GM19397 (cell line): ENCODE results near the gene LHFPL2.

Source experiments
- ATAC-seq: cut with Tn5 transposase; IDR thresholded peaks from one replicate; pipeline ENCODE4 v1.9.1; 2021; ENCODE audit warnings: mild to moderate bottlenecking, moderate library complexity; ENCODE audit not compliant: unreplicated experiment

The LHFPL2 gene

GRCh38 chr5:78505860-78506259 lies 142.7 kb downstream of the LHFPL2 start:
- no peak for ATAC-seq

- no peak for ATAC-seq
Measured at GRCh38 chr5:78504704-78505677, 143.6 kb downstream of the LHFPL2 start.

GRCh38 chr5:78503958-78504653 lies 144.5 kb downstream of the LHFPL2 start:
- no peak for ATAC-seq

GRCh38 chr5:78501411-78502352 lies 146.9 kb downstream of the LHFPL2 start:
- no peak for ATAC-seq

GRCh38 chr5:78500871-78501270 lies 147.7 kb downstream of the LHFPL2 start:
- no peak for ATAC-seq

- no peak for ATAC-seq
Measured at GRCh38 chr5:78500028-78500427, 148.5 kb downstream of the LHFPL2 start.

- ATAC-seq, result no peak
Measured at GRCh38 chr5:78499485-78499884, 149.1 kb downstream of the LHFPL2 start.

- ATAC-seq, result peak; percentile 53
Measured at GRCh38 chr5:78497573-78498533, 150.7 kb downstream of the LHFPL2 start.

GRCh38 chr5:78496373-78496772 lies 152.2 kb downstream of the LHFPL2 start:
- ATAC-seq, result no peak

- ATAC-seq, result no peak
Measured at GRCh38 chr5:78495800-78496199, 152.8 kb downstream of the LHFPL2 start.

- no peak for ATAC-seq
Measured at GRCh38 chr5:78492650-78493049, 155.9 kb downstream of the LHFPL2 start.

- ATAC-seq, result no peak
Measured at GRCh38 chr5:78492224-78492623, 156.3 kb downstream of the LHFPL2 start.

- no peak for ATAC-seq
Measured at GRCh38 chr5:78490709-78491485, 157.7 kb downstream of the LHFPL2 start.

- no peak for ATAC-seq
Measured at GRCh38 chr5:78487846-78488245, 160.7 kb downstream of the LHFPL2 start.

- ATAC-seq, result no peak
Measured at GRCh38 chr5:78486218-78486617, 162.4 kb downstream of the LHFPL2 start.

GRCh38 chr5:78483809-78484521 lies 164.6 kb downstream of the LHFPL2 start:
- ATAC-seq, result peak; percentile 71

GRCh38 chr5:78482948-78483347 lies 165.6 kb downstream of the LHFPL2 start:
- no peak for ATAC-seq

- no peak for ATAC-seq
Measured at GRCh38 chr5:78476795-78477194, 171.8 kb downstream of the LHFPL2 start.
